ENCODE data around the gene CLEC5A.
"Not testable (repeated sequence)": the region's sequence is repeated elsewhere in the genome, so short reads cannot be mapped to it uniquely, and the experiment has no call there.

The CLEC5A gene

DNA sequence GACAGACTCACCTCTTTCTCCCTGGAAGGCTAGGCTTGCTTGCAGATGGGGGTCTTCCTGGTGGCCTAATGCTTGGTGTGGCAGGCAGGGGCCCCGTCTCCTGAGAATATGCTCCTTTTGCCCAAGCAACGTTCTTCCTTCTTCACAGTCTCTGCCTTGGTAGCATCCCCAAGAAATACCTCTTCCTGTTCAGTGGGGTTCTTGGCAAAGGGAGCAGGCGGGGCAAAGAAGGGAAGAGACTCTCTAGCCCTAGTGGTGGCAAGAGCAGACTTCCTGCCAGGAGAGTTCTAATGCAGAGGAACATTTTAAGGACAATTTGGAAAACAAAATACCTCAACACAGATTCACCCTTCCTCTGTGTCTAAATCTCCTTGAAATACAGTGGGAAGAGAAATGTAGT, at the start of gene CLEC5A:
CLEC5A (minus strand) TSS at position 179 of the 400 bp plus-strand sequence. CDS start 682 bp downstream, outside the sequence.
- DNase-seq = no peak

DNA sequence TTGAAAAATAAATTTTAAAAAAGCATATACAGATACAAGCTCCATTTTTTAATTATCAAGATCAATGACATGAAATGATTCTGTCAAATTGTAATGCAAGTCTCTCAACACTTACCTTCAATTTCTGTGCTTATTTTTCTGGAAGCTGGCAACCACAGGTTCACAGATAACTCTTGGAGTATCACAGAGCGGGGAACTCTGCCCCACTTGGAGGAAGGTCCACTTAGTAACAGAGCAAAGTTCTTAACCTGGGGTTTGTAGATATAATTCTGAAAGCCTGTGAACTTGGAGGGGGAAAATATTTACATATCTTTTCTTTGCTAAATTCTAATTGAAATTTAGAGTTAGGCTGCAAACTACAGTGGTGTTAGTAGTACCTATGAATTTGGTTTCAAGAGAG, 46.6 kb upstream of the CLEC5A start:
- DNase-seq = no peak

DNA sequence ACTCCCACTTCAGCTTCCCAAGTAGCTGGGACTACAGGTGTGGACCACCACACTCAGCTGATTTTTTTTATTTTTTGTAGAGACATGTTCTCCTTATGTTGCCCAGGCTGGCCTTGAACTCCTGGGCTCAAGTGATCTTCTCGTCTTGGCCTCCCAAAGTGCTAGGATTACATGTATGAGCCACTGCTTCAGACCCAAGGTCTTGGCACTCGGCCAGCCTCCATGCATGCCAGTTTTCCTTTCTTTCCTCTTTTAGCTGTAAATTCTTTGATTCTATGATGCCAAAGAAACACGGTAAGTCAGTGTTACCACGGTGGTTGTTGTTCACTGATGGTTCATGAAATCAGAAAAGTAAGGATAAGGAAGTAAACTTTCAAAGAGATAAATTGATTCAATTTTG, 45.9 kb upstream of the CLEC5A start:
- no peak for DNase-seq

DNA sequence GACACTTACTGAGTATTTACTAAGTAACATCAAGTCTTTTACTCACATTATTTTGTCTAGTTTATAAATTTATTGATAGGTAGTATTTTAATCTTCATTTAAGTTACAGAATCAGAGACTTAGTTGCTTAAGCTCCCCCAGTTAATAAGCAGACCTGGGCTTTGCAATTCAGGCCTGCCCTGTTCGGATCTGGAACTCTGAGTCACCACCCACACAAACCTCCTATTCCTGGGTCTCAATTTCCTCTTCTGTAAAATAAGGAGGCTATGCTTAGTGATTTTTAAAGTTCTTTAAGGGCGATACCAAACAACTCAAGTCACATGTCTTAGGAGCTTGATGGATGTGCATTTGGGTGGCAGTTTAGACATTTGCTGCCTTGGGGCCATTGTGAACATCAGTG, 45.4 kb upstream of the CLEC5A start:
- no peak for DNase-seq

DNA sequence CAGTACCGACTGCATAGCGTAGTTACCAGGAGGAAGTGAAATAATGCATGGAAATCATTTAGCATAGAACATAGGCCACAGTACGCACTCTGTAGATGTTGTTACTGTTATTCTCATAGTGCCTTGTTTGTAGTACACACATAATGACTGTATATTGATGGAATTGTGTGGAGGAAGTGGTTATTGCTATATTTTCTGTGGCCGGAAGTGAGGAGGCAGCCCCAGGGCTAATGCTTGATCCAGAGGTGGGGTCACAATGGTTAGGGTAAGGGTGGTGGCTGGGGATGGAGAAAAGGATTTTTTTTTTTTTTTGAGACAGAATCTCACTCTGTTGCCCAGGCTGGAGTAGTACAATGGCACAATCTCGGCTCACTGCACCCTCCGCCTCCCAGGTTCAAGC, 44.4 kb upstream of the CLEC5A start:
- no peak for DNase-seq

DNA sequence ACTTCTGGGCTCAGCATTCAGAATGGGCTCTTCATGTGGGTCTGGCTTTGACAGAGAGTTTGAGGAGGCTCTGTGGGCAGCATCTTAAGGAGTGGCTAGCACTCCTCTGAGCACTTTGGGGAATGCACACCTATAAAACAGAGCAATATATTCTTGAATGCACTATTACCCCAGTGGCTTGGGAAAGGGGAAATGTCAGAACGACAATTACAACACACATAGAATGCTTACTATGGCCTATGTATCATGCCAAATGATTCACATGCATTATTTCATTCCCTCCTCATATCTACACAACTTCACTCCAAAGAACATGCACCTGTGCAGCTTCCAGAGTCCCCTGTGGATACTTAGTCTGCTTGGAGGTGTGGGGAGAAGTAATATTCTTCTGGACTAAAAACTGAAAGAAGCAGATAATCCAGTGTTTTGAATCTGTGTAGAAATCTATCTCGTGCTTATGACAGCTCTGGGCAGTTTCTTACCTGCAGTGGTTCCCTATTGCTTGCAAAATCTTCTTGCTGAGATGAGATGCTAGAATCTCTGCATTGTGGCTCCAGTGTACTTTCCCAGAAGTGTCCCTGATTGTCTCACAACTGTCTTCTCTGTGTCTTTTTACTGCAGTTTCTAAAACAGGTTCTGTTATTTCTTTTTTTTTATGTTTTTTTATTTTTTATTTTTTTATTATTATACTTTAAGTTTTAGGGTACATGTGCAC, 43.4 kb upstream of the CLEC5A start:
- DNase-seq = no peak

DNA sequence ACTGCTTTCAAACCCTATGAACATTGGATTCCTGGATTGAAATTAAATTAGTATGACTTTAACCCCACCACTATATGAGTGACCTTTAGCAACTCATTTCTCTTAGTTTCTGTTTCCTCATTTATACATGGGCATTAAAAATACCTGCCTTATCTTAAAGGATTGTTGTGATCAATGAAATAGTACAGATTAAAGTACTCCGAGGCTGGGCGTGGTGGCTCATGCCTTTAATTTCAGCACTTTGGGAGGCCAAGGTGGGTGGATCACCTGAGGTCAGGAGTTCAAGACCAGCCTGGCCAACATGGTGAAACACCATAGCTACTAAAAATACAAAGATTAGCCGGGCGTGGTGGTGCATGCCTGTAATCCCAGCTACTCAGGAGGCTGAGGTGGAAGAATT, 41.0 kb upstream of the CLEC5A start:
- not testable (repeated sequence) for DNase-seq

DNA sequence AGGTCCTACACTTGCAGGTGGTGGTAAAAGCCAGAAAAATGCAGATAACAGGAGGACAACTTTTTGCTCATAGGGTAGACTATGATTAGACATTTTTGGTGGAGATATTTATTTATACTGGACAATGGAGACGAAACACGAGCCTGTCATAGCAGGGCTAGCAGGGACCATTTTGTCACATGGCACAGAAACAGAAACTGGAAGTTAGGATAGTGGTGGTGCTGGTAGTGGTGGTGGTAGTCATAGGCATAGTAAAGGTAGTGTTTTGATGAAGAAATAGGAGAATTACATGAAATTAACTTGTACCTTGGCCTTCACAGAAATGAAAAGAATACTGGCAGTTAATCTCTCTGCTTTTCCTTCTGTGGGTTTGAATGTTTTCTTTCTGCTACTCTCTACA, 40.1 kb upstream of the CLEC5A start:
- DNase-seq = no peak

DNA sequence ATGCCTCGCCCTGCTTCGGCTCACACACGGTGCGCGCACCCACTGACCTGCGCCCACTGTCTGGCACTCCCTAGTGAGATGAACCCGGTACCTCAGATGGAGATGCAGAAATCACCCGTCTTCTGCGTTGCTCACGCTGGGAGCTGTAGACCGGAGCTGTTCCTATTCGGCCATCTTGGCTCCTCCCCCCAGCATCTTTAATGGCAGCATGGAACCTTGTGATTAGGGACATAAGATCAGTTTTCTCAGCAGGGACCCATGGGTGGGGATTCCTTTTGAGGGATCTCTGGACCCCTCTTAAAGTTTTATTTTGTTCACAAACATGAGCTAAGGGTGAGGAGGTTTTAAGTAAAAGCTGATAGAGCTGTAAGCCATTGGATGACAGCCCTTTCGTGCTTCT, 39.2 kb upstream of the CLEC5A start:
- not testable (repeated sequence) for DNase-seq

DNA sequence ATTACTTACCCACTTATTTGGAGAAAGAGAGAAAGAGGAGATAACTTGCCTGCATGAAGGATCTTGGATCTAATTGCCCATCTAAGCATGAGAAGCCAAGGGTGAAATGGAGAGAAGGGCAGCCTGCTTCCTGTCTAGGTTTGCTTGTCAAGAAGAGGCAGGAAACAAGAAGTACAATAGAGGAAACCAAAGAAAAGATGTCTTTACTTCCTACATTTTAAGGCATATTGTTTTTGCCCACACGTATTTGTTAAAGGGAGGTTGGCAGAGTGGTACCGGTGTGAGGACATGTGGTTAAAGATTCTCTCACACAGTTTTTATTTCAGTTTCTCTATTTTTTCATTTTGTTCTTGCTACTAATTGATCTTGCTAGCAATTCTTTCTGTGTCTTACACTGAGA, 32.8 kb upstream of the CLEC5A start:
- no peak for DNase-seq

DNA sequence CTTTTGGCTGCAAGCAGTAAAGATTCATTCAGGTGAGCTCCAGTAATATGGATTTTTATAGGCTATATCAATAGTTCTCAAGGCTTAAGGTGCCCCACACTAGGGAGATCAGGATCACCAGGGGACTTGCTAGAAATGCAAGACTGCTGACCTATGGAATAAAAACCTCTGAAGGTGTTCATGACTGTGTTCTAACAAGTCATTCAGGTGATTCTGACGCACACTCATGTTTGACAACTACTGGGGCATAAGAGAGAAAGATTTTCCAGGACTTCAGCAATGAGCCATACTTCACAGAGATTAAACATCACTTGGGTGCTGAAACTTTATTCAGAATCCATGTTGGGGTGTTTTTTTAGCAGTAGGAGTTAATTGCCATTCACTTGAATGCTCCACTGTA, 31.6 kb upstream of the CLEC5A start:
- no peak for DNase-seq

DNA sequence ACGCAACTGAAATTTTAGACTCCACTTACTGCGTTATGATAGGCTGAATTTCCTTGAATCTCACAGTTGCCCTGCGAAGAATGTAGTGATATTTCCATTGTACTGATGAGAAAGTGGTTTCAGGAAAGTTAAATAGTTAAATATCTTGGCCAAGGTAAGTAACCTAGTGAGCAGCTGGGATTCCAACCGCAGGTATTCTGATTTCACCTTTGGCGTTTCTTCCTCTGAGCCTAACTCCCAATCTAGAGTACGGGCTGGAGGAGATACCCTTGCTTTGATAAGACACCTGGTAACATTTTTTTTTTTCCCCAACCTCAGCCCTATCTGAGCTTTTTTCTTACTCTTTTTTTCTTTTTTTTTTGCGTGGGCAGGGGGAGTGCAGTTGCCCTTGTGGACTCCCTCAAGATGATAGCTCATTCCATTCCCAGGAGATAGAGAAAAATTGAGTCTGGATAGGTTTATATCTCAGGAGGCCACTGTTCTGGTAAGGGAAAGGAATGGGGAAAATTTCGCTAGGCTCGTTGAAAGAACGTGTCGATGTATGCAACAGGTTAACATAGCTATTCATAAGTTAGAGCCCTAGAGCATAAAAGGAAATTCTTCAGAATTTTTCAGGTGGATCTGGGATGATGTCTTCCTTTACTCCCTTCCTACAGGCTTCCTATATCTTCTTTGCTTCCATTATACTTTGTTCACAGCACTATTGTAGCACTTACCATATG, 29.9 kb upstream of the CLEC5A start:
- no peak for DNase-seq

DNA sequence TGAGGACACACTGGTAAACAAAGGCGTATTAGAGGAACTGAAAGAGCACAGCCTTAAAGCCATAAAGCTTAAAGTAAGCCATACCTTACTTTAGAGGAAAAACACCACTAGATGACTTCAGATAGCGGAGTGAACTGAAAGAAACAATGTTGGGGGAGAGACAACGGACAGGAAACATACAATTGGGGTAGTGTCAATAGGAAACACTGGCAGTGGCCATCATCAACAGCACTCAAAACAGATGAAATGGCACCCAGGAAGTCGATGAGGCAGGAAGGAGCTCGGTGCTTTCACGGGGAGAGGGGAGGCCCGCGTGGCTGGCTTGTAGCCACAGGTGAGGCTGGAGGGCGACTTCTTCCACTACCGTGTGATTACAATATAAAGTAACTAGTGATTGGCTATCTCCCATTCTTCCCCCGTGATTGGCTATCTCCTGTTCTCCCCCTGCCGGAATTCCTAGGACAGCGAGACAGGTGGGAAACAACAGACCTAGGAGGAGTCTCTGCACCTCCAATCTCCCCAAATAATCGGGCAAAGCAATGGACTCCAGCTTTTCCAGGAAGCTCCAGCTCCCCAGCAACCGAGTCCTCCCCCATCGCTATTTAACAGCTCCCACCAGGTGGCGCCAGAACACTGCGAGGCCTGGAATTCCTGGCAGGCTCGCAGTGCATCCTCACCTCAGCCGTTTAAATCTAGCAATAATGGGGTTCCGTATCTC, 29.2 kb upstream of the CLEC5A start:
- peak in 49 of 51 donors; percentile 2 to 79 (median 48) for DNase-seq

DNA sequence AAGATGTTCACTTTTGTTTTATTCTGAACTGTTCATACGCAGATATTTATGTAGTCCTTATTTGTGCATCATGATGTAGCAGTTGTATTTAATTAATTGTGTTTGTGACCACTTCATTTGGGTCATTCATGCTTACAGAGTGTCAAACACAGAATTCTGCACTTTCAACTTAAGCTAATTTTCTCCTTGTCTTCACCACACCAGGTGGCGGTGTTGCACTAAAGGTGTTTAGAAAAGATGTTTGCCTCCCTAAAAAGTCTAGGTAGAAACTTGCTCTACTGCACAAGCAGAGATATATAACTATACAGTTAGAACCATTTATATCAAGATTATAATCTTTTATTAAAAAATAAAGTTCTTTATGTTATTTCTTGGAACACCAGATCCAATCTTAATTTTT, 28.1 kb upstream of the CLEC5A start:
- no peak for DNase-seq

DNA sequence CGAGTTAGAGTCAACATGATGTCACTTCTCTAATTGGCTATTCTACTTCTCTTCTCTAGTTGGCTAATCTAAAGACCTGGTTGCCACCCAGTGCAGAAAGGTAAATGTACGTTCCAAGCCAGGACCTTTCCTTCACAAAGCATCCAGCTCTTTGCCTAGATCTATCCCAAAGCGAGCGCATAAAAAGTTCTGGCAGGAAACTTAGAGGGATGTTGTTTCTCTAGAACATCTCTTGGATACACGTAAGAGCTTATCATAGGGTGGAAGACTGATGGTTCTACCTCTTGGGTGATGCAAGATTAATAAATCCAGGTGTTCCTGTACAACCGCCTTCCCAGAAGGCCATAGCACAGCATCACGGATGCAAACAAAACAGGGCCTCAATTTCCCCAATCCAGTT, 26.9 kb upstream of the CLEC5A start, which contains the start of gene TAS2R38:
TAS2R38 (minus strand) TSS at position 101 of the 400 bp plus-strand sequence; CDS start at position 17, 84 bp downstream.
- DNase-seq = no peak

DNA sequence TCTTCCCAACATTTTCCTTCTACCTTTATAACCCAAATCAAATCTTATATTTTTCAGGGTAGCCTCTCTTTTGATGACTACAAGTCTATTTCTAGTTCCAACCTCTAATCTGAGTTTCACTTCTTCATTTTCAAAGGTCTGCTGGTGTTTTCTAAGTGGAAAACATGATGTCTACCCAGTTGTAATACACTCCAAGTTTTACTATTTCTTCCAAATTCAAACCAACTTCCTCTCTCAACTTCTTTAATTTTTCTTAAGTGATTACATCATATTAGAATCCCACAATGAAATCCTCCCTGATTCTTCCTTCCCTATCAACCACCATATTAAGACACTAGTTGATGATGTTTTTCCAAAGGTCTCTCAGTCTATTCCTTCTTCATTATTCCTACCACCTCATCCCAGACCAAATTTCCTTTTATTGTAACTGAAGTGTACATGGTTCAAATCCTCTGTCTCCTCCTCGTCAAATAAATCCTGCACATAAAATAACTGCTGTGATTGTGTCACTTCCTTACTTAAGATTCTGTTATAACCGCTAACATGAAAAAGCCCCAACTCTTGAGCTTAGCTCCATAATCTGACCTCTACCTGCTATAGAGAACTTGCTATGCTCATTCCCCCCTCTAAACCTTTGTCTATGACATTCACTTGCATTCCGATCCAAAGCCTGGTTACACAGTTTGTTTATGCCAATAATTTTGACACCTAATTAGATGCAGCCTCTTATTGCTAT, 14.1 kb upstream of the CLEC5A start:
- DNase-seq = no peak

DNA sequence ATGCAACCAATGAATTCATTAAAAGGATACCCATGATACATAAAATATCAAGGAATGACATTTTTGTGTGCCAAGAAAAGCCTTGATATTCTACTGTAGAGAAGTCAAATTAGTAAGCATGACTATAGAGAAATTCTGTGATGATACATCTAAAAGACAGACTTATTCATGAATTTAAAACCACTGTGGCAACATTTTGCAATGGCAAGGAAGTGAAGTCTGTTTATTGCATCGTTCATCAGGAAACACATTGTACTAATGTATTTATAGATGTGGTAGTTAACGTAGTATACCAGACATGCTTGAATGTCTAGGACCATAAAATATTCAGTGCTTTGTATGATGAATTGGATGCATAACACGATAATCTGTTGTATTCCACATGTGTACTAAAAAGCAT, 9.3 kb upstream of the CLEC5A start:
- no peak for DNase-seq

DNA sequence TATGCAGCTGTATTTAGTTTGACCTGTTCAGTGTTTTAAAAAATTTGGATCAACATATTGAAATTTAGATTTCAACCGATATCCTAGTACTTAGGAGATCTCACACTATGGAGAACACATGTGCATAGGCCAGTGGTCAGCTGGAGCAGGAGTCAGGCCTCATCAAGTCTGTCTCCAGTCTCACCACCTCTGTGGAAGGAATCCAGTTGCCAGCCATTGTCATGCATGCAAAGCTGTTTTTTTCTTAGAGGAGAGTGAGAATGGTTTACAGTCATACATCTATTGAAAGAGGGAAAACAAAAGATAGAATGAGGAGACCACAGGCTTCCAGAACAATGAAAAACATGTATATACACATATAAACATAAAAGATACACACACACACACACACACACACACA, 7.6 kb upstream of the CLEC5A start:
- DNase-seq = no peak

DNA sequence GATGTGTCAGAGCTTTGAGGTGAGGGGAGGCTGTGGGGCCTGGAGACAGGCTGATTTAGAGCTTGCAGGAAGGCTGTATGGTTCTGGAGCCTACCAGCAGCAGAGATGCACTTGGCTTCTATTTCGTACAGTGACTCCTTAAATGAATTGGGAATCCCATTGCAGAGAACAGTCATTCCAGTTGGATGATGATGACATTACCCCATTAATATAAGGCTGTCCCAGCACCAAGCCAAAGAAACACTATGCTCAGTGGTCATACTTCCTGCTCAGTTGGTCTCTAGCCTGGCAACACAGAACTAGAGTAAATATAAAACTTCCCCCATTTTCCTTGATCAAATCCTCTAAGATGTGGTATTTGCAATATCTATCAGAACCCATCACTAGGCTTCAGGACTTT, 5.7 kb upstream of the CLEC5A start:
- no peak for DNase-seq

DNA sequence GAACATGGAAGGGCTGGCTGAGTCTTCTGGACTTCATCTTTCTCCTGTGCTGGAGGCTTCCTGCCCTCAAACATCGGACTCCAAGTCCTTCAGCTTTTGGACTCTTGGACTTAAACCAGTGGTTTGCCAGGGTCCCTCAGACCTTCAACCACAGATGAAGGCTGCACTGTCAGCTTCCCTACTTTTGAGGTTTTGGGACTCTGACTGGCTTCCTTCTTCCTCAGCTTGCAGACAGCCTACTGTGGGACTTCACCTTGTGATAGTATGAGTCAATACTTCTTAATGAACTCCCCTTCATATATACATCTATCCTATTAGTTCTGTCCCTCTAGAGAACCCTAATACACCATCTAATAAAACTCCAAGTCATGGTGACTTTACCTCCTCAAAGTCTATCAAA, 4.0 kb upstream of the CLEC5A start:
- DNase-seq = peak in 1 of 51 donors; percentile 4

DNA sequence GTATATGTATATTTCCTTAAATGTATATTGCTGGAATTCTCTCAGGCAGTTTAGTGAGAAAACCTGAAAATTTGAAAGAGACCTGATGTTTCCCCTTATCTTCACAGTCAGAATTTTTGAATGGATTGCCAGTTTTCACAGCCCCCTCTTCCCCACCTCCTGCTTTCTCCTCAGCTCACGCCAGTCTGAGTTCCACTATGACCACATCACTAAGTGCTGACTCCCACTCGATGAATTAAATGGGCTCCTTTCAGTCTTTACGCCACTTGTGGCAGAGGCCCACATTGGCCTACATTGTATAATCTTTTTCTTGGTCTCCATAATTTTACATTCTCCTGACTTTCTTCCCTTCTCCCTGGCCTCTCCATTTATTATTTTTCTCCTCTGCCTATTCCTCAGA, 3.1 kb upstream of the CLEC5A start:
- no peak for DNase-seq

DNA sequence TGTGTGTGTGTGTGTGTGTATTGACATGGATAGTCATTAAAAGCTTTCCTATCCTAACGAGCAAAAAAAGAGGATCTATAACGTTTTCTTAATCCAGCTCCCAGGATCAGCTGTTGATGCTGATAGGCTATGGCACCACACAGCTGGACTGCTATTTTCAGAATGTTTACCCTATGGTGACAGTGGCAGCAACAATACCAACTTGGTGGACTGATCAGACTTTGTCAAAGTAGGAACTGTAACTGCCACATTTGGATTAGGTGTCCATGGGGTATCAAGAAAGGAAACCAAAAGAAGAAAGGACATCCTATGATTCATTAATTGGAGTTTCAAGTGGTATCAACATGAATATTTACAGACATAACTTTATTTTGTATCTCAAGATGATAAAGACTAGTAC, 2.7 kb upstream of the CLEC5A start:
- DNase-seq = no peak

All from hypothalamus (tissue), 51 donors.